DMS114 treated with DMSO at 0.1 percent for 48 hours (cell line): ENCODE measurements around the gene PCDHGB5.
"Not testable (repeated sequence)": the region's sequence is repeated elsewhere in the genome, so short reads cannot be mapped to it uniquely, and the experiment has no call there.

Source experiments
- DNase-seq: peaks from one replicate; lab custom pipeline; 2025; ENCODE audit not compliant: unreplicated experiment; lab: John Stamatoyannopoulos, UW

PCDHGB5 gene

GRCh38 chr5:141409598-141410306, 12.0 kb downstream of the PCDHGB5 start:
- no peak for DNase-seq

- DNase-seq = no peak
These were observed 13.8 kb downstream of the PCDHGB5 start for GRCh38 chr5:141411575-141411974.

DNA sequence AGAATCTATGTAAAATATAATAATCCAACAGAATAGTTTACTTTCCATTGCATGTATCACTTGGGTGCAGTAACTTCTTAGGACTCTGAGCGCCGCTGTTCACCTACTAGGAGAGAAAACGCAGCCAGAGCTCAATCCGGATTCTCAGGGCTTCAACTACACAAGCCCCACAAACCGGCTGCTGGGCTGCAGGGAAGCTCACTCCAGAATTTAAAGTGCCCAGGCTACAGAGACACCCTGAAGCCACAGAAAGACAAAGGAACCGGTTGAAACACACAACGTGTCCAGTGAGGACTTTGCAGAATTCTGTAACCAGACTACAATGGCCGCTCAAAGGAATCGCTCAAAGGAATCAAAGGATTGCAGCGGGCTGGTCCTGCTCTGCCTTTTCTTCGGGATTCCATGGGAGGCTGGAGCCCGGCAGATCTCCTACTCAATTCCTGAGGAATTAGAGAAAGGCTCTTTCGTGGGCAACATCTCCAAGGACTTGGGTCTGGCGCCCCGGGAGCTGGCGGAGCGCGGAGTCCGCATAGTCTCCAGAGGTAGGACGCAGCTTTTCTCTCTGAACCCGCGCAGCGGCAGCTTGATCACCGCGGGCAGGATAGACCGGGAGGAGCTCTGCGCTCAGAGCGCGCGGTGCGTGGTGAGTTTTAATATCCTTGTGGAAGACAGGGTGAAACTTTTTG, 15.2 kb downstream of the PCDHGB5 start, which contains the start of gene PCDHGA10:
PCDHGA10 (plus strand) TSS at position 134 of the 686 bp plus-strand sequence; CDS start at position 323, 189 bp downstream.
- no peak for DNase-seq

- DNase-seq = no peak
These were observed 15.9 kb downstream of the PCDHGB5 start for GRCh38 chr5:141413540-141414069.

GRCh38 chr5:141414548-141415274, 17.0 kb downstream of the PCDHGB5 start:
- not testable (repeated sequence) for DNase-seq

DNA sequence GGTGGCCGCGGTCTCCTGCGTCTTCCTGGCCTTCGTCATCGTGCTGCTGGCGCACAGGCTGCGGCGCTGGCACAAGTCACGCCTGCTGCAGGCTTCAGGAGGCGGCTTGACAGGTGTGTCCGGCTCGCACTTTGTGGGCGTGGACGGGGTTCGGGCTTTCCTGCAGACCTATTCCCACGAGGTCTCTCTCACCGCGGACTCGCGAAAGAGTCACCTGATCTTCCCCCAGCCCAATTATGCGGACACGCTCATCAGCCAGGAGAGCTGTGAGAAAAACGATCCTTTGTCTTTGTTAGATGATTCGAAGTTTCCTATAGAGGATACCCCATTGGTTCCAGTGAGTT, 17.5 kb downstream of the PCDHGB5 start:
- not testable (repeated sequence) for DNase-seq

- not testable (repeated sequence) for DNase-seq
These were observed 19.9 kb downstream of the PCDHGB5 start, which contains the start of gene PCDHGB7 for GRCh38 chr5:141417494-141418172. PCDHGB7 (plus strand) TSS chr5:141417677; CDS start chr5:141417860, 183 bp downstream.

DNA sequence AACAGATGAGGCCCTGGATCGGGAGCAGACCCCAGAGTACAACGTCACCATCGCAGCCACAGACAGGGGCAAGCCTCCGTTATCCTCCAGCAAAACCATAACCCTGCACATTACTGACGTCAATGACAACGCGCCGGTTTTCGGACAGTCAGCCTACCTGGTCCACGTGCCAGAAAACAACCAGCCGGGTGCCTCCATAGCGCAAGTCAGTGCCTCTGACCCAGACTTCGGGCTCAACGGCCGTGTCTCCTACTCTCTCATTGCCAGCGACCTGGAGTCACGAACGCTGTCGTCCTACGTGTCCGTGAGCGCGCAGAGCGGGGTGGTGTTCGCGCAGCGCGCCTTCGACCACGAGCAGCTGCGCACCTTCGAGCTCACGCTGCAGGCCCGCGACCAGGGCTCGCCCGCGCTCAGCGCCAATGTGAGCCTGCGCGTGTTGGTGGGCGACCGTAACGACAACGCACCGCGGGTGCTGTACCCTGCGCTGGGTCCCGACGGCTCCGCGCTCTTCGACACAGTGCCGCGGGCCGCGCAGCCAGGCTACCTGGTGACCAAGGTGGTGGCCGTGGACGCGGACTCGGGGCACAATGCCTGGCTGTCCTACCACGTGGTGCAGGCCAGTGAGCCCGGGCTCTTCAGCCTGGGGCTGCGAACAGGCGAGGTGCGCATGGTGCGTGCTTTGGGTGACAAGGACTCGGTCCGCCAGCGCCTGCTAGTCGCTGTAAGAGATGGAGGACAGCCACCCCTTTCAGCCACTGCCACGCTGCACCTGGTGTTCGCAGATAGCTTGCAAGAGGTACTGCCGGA, 21.5 kb downstream of the PCDHGB5 start:
- DNase-seq = no peak

- no peak for DNase-seq
These were observed 23.2 kb downstream of the PCDHGB5 start, which contains the start of gene PCDHGA11 for GRCh38 chr5:141420855-141421488. PCDHGA11 (plus strand) TSS chr5:141421051; CDS start chr5:141421228, 177 bp downstream.

DNA sequence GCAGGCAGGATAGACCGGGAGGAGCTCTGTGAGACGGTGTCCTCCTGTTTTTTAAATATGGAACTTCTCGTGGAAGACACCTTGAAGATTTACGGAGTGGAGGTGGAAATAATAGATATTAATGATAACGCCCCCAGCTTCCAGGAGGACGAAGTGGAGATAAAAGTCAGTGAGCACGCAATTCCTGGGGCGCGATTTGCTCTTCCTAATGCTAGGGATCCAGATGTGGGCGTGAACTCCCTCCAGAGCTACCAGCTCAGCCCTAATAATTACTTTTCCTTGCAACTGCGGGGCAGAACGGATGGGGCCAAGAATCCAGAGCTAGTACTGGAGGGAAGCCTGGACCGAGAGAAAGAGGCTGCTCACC, 23.7 kb downstream of the PCDHGB5 start:
- no peak for DNase-seq

DNA sequence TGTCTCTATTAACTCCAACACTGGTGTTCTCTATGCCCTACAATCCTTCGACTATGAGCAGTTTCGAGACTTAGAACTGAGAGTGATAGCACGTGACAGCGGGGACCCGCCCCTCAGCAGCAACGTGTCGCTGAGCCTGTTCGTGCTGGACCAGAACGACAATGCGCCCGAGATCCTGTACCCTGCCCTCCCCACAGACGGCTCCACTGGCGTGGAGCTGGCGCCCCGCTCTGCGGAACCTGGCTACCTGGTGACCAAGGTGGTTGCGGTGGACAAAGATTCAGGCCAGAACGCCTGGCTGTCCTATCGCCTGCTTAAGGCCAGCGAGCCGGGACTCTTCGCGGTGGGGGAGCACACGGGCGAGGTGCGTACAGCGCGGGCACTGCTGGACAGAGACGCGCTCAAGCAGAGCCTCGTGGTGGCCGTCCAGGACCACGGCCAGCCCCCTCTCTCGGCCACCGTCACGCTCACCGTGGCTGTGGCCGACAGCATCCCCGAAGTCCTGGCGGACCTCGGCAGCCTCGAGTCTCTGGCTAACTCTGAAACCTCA, 25.1 kb downstream of the PCDHGB5 start:
- DNase-seq = no peak

GRCh38 chr5:141427783-141428426, 30.2 kb downstream of the PCDHGB5 start:
- no peak for DNase-seq

DNA sequence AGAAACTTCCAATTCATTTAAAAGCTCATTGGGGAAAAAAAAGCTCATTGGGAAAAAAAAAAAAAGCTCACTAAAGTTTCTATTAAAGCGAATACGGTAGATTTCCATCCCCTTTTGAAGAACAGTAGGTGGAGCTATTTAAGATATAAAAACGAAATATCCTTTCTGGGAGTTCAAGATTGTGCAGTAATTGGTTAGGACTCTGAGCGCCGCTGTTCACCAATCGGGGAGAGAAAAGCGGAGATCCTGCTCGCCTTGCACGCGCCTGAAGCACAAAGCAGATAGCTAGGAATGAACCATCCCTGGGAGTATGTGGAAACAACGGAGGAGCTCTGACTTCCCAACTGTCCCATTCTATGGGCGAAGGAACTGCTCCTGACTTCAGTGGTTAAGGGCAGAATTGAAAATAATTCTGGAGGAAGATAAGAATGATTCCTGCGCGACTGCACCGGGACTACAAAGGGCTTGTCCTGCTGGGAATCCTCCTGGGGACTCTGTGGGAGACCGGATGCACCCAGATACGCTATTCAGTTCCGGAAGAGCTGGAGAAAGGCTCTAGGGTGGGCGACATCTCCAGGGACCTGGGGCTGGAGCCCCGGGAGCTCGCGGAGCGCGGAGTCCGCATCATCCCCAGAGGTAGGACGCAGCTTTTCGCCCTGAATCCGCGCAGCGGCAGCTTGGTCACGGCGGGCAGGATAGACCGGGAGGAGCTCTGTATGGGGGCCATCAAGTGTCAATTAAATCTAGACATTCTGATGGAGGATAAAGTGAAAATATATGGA, 32.8 kb downstream of the PCDHGB5 start, which contains the start of gene PCDHGA12:
PCDHGA12 (plus strand) TSS at position 176 of the 782 bp plus-strand sequence; CDS start at position 429, 253 bp downstream.
- no peak for DNase-seq

DNA sequence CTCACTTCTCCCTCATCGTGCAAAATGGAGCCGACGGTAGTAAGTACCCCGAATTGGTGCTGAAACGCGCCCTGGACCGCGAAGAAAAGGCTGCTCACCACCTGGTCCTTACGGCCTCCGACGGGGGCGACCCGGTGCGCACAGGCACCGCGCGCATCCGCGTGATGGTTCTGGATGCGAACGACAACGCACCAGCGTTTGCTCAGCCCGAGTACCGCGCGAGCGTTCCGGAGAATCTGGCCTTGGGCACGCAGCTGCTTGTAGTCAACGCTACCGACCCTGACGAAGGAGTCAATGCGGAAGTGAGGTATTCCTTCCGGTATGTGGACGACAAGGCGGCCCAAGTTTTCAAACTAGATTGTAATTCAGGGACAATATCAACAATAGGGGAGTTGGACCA, 33.5 kb downstream of the PCDHGB5 start:
- no peak for DNase-seq

DNA sequence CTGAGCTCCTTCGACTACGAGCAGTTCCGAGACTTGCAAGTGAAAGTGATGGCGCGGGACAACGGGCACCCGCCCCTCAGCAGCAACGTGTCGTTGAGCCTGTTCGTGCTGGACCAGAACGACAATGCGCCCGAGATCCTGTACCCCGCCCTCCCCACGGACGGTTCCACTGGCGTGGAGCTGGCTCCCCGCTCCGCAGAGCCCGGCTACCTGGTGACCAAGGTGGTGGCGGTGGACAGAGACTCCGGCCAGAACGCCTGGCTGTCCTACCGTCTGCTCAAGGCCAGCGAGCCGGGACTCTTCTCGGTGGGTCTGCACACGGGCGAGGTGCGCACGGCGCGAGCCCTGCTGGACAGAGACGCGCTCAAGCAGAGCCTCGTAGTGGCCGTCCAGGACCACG, 34.6 kb downstream of the PCDHGB5 start:
- DNase-seq = not testable (repeated sequence)

DNA sequence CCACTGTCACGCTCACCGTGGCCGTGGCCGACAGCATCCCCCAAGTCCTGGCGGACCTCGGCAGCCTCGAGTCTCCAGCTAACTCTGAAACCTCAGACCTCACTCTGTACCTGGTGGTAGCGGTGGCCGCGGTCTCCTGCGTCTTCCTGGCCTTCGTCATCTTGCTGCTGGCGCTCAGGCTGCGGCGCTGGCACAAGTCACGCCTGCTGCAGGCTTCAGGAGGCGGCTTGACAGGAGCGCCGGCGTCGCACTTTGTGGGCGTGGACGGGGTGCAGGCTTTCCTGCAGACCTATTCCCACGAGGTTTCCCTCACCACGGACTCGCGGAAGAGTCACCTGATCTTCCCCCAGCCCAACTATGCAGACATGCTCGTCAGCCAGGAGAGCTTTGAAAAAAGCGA, 35.0 kb downstream of the PCDHGB5 start:
- not testable (repeated sequence) for DNase-seq

DNA sequence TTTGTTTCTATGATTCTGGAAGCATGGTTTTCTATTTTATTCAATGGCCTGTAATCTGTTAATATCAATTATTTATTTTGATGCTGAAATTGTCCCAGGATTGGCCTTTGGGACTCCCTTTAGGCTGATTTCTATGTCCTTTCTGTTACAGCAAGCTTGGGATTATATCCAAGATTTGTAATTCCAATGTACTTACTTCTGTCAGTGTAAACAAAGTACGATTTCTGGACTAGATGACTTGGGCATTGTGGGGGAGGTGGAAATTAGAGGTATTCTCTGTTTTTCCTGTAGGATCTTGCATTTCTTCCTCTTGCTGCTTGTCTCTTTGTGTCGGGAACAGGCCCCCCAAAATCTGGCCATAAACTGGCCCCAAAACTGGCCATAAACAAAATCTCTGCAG, 36.3 kb downstream of the PCDHGB5 start:
- no peak for DNase-seq

DNA sequence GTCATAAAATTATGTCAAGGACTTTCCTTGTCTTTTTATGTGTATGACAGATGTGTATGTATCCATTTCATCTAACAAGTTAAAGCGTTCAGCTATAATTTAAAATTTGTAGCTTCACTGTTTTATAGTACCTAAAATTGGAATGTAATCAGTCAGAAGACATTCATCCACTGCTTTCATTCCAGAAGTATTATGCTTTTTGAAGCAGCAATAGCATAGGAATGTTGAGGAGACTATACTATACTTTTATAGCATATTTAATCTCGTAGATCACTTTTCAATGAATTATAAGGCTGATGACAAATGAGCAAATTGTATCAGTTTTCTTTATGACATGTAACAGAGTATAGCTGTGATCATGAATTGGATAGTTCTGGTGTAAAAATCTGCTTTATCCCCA, 39.5 kb downstream of the PCDHGB5 start:
- no peak for DNase-seq
